Hepatocyte (in vitro differentiated cells): Measurements from ENCODE around the gene PAXIP1. TPM values are rescaled to one million over a fixed set of nuclear protein-coding genes. Genes with fewer than 3 reads are reported as not detected.
"Not testable (repeated sequence)": the region's sequence is repeated elsewhere in the genome, so short reads cannot be mapped to it uniquely, and the experiment has no call there.

Source experiments
- DNase-seq: peaks from one replicate; pipeline ENCODE4 v3.0.0-alpha.2; 2016; ENCODE audit warnings: low spot score
- H2AFZ ChIP-seq: fragments of 200-600 bp; sonication (generic); 2 replicates; pipeline ENCODE4 v1.6.0; 2016; ENCODE audit warnings: antibody characterized with exemption, mild to moderate bottlenecking
- H3K27ac ChIP-seq: fragments of 200-600 bp; sonication (generic); 2 replicates; pipeline ENCODE4 v1.5.1; 2016; ENCODE audit warnings: mild to moderate bottlenecking
- H3K27me3 ChIP-seq: fragments of 200-600 bp; sonication (generic); 2 replicates; pipeline ENCODE4 v1.6.1; 2016
- H3K36me3 ChIP-seq: fragments of 200-600 bp; sonication (generic); replicated peaks from 2 replicates; pipeline ENCODE4 v1.5.1; 2016; ENCODE audit warnings: low read depth; ENCODE audit not compliant: insufficient read depth
- H3K4me1 ChIP-seq: fragments of 200-600 bp; sonication (generic); 2 replicates; pipeline ENCODE4 v1.5.1; 2016; ENCODE audit warnings: mild to moderate bottlenecking, moderate library complexity; ENCODE audit not compliant: insufficient read depth
- H3K4me2 ChIP-seq: fragments of 200-600 bp; sonication (generic); 2 replicates; pipeline ENCODE4 v1.6.0; 2016
- H3K4me3 ChIP-seq: fragments of 200-600 bp; sonication (generic); 2 replicates; pipeline ENCODE4 v1.5.1; 2016; ENCODE audit warnings: mild to moderate bottlenecking
- H3K79me2 ChIP-seq: fragments of 200-600 bp; sonication (generic); 2 replicates; pipeline ENCODE4 v1.6.0; 2017; ENCODE audit warnings: mild to moderate bottlenecking
- H3K9me2 ChIP-seq: fragments of 200-600 bp; sonication (generic); replicated peaks from 2 replicates; pipeline ENCODE4 v1.6.0; 2017; ENCODE audit warnings: mild to moderate bottlenecking; ENCODE audit not compliant: insufficient read depth
- H3K9me3 ChIP-seq: fragments of 200-600 bp; sonication (generic); 2 replicates; pipeline ENCODE4 v1.5.1; 2016; ENCODE audit warnings: low read depth, mild to moderate bottlenecking
- H4K20me1 ChIP-seq: fragments of 200-600 bp; sonication (generic); 2 replicates; pipeline ENCODE4 v1.6.0; 2016; ENCODE audit warnings: mild to moderate bottlenecking; ENCODE audit not compliant: insufficient read depth, poor library complexity, severe bottlenecking
- CTCF ChIP-seq: fragments of 200-600 bp; sonication (generic); IDR thresholded peaks from 2 replicates; pipeline ENCODE4 v1.5.1; 2016; ENCODE audit warnings: antibody characterized with exemption, mild to moderate bottlenecking; ENCODE audit not compliant: poor library complexity
- EZH2 ChIP-seq: fragments of 200-600 bp; sonication (generic); IDR thresholded peaks from 2 replicates; pipeline ENCODE4 v1.6.1; 2016; ENCODE audit warnings: antibody characterized with exemption, mild to moderate bottlenecking, borderline replicate concordance
- EZH2phosphoT487 ChIP-seq: fragments of 200-600 bp; sonication (generic); IDR thresholded peaks from one replicate; pipeline ENCODE4 v1.6.1; 2018; ENCODE audit warnings: antibody characterized with exemption, mild to moderate bottlenecking, low read depth, moderate library complexity; ENCODE audit not compliant: unreplicated experiment, severe bottlenecking
- WGBS: methylation state at CpG from one replicate; pipeline ENCODE4 v1.1.6; 2016; ENCODE audit warnings: low lambda C conversion rate; ENCODE audit errors: missing lambda C conversion rate; 5-methylcytosine and 5-hydroxymethylcytosine counted together
- polyA plus RNA-seq: library from polyadenylated mRNA; unstranded; fragments of >200 nt; fragmentation: Nextera tagmentation; extraction: Ambion mirVana; gene quantifications from 2 replicates; pipeline ENCODE4 v1.2.1, GENCODE V29; 2016
- total RNA-seq: library from RNA; depleted of rRNA; stranded (reverse); fragments of >200 nt; gene quantifications from 2 replicates; pipeline ENCODE4 v1.2.3, GENCODE V29; 2014

Gene PAXIP1
- total and polyA plus RNA-seq, 2 experiments from 2014 or later = 4.5 to 12.2 TPM

DNA sequence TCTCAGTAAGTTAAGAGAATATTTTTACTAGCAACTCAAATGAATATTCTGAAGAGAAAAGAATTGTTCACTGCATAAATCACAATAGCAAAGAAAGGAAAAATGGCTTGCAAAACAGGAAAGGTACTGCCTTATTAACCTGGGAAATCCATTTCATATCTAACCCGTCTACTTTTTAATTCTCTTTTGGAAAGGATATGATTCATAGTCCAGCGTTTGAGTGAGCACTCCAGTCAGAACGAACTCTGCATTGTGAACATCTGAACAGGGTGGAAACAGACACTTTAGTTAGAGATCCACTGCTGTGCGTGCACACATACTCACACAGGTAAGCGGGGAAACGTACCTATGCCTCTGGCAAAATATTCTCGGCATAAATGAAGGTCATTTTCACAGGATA is 56.8 kb downstream of the PAXIP1 start:
- Histone ChIP-seq H3K36me3 (no peaks in the 10 kb centered on the region), H4K20me1 (no peaks in the 10 kb centered on the region), H3K27ac (no peak overlapping the region), H2AFZ (no peak overlapping the region), H3K27me3 (no peaks in the 10 kb centered on the region), H3K4me1 (no peaks in the 10 kb centered on the region), H3K9me3 (no peaks in the 10 kb centered on the region), H3K79me2 (no peaks in the 10 kb centered on the region), H3K4me2 (no peak overlapping the region), H3K9me2 (no peaks in the 10 kb centered on the region), H3K4me3 (no peak overlapping the region)
- TF ChIP-seq CTCF (no peak), EZH2phosphoT487 (no peak), EZH2 (no peak)
- WGBS = 95% methylated on average over 7 of the region's 7 CpGs
- DNase-seq = no peak

GRCh38 chr7:154943906-154944305 is 59.0 kb downstream of the PAXIP1 start:
- Histone ChIP-seq H3K27me3 (no peaks in the 10 kb centered on the region), H4K20me1 (no peaks in the 10 kb centered on the region), H2AFZ (no peak overlapping the region), H3K4me2 (no peak overlapping the region), H3K27ac (no peak overlapping the region), H3K9me3 (no peaks in the 10 kb centered on the region), H3K4me1 (no peaks in the 10 kb centered on the region), H3K79me2 (no peaks in the 10 kb centered on the region), H3K36me3 (no peaks in the 10 kb centered on the region), H3K9me2 (no peaks in the 10 kb centered on the region), H3K4me3 (no peak overlapping the region)
- WGBS = 92% methylated on average over 9 of the region's 9 CpGs
- TF ChIP-seq CTCF (no peak), EZH2phosphoT487 (no peak), EZH2 (no peak)
- DNase-seq = no peak

GRCh38 chr7:154942691-154943090 is 60.2 kb downstream of the PAXIP1 start:
- H4K20me1 ChIP-seq = no peaks in the 10 kb centered on the region
- H3K4me2 ChIP-seq = no peak overlapping the region
- no peaks in the 10 kb centered on the region for H3K9me2 ChIP-seq
- no peaks in the 10 kb centered on the region for H3K36me3 ChIP-seq
- H3K9me3 ChIP-seq = no peaks in the 10 kb centered on the region
- DNase-seq = no peak
- H3K79me2 ChIP-seq = no peaks in the 10 kb centered on the region
- H3K27me3 ChIP-seq = no peaks in the 10 kb centered on the region
- TF ChIP-seq EZH2 (no peak), CTCF (no peak), EZH2phosphoT487 (no peak)
- no peak overlapping the region for H3K4me3 ChIP-seq
- WGBS = 87% methylated on average over 2 of the region's 2 CpGs
- H3K27ac ChIP-seq = no peak overlapping the region
- H3K4me1 ChIP-seq = no peaks in the 10 kb centered on the region
- H2AFZ ChIP-seq = no peak overlapping the region

- Histone ChIP-seq H3K9me2 (no peaks in the 10 kb centered on the region), H3K27me3 (no peaks in the 10 kb centered on the region), H3K79me2 (no peaks in the 10 kb centered on the region), H3K4me2 (no peak overlapping the region), H3K4me3 (no peak overlapping the region), H3K36me3 (no peaks in the 10 kb centered on the region), H3K4me1 (no peaks in the 10 kb centered on the region), H3K27ac (no peak overlapping the region), H4K20me1 (no peaks in the 10 kb centered on the region), H2AFZ (no peak overlapping the region), H3K9me3 (no peaks in the 10 kb centered on the region)
- TF ChIP-seq EZH2phosphoT487 (no peak), CTCF (no peak), EZH2 (no peak)
- 79% methylated on average over 1 of the region's 1 CpG for WGBS
- no peak for DNase-seq
Observed at GRCh38 chr7:154937837-154938236, 65.1 kb downstream of the PAXIP1 start.

- not testable (repeated sequence) for H3K27me3 ChIP-seq, H3K9me3 ChIP-seq, H3K4me3 ChIP-seq, H3K9me2 ChIP-seq, H4K20me1 ChIP-seq, H3K79me2 ChIP-seq, H3K4me1 ChIP-seq, H2AFZ ChIP-seq, DNase-seq, H3K4me2 ChIP-seq, H3K36me3 ChIP-seq, H3K27ac ChIP-seq
- WGBS = 85% methylated on average over 5 of the region's 5 CpGs
Observed at GRCh38 chr7:154934353-154934952, 68.5 kb downstream of the PAXIP1 start.
